ENCODE data around the gene AHRR. TPM values are rescaled to one million over a fixed set of nuclear protein-coding genes. Genes with fewer than 3 reads are reported as not detected.

Gene AHRR
- total and polyA plus RNA-seq, 3 donors from 2014 or later = 36.9 to 68.5 (median 43.4) TPM

DNA sequence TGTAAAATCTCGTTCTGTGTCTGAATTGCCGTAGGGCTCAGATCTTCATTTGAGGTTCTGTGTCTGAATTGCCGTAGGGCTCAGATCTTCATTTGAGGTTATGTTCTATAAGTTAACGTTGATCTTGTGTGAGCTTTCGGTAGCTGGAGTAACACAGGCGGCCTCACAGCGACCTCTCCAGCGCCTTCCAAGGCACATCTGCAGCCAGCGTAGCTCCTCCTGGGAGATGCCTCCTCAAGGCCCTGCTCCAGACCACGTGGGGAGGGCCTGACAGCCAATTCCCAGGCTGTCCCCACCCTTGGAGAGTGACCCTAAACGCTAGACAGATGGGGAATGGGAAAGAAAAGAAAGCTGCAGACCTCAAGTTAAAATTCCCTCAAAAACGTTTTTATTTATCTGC is 8.7 kb upstream of the AHRR start:
- 59 to 61% methylated on average over 12 of the region's 12 CpGs for WGBS, 2 donors
- Histone ChIP-seq H3K27me3 (no peaks in the 10 kb centered on the region), H3K27ac (no peak overlapping the region), H3K4me1 (peaks cover 6% of the 10 kb centered on the region), H3K4me3 (no peak overlapping the region), H3K9me3 (no peaks in the 10 kb centered on the region), H3K36me3 (ENCODE audit: low read depth, missing control alignments) (no peaks in the 10 kb centered on the region)
- DNase-seq = peak; percentile 57
- no peak for TF ChIP-seq CTCF (IDR thresholded peaks at IDR 0.05)
- TF ChIP-seq POLR2A (IDR thresholded peaks at IDR 0.05) = no peak
- intact Hi-C loops (cut with DNase I; ENCODE audit: low total_unique reads) = no loop called here

- intact Hi-C loops (cut with DNase I; ENCODE audit: low total_unique reads) = no loop called here
- no peaks in the 10 kb centered on the region for H3K36me3 ChIP-seq (ENCODE audit: low read depth, missing control alignments)
- no peak overlapping the region for H3K4me3 ChIP-seq
- no peak for DNase-seq
- no peaks in the 10 kb centered on the region for H3K9me3 ChIP-seq
- peaks cover 1% of the 10 kb centered on the region for H3K4me1 ChIP-seq
- 76 to 79% methylated on average over 7 of the region's 7 CpGs for WGBS, 2 donors
- H3K27me3 ChIP-seq = no peaks in the 10 kb centered on the region
- no peak overlapping the region for H3K27ac ChIP-seq
- TF ChIP-seq CTCF (IDR thresholded peaks at IDR 0.05) (no peak), POLR2A (IDR thresholded peaks at IDR 0.05) (no peak)
Observed at GRCh38 chr5:313265-313664, 8.2 kb upstream of the AHRR start.

- H3K4me3 ChIP-seq = no peak overlapping the region
- H3K36me3 ChIP-seq (ENCODE audit: low read depth, missing control alignments) = no peaks in the 10 kb centered on the region
- DNase-seq = no peak
- no peak overlapping the region for H3K27ac ChIP-seq
- WGBS, 2 donors = 87% methylated on average over 9 to 17 of the region's 17 CpGs
- intact Hi-C loops (cut with DNase I; ENCODE audit: low total_unique reads) = no loop called here
- H3K9me3 ChIP-seq = no peaks in the 10 kb centered on the region
- no peaks in the 10 kb centered on the region for H3K27me3 ChIP-seq
- no peak for TF ChIP-seq POLR2A (IDR thresholded peaks at IDR 0.05)
- TF ChIP-seq CTCF (IDR thresholded peaks at IDR 0.05) = no peak
- no peaks in the 10 kb centered on the region for H3K4me1 ChIP-seq
Observed at GRCh38 chr5:313806-314376, 7.6 kb upstream of the AHRR start.

DNA sequence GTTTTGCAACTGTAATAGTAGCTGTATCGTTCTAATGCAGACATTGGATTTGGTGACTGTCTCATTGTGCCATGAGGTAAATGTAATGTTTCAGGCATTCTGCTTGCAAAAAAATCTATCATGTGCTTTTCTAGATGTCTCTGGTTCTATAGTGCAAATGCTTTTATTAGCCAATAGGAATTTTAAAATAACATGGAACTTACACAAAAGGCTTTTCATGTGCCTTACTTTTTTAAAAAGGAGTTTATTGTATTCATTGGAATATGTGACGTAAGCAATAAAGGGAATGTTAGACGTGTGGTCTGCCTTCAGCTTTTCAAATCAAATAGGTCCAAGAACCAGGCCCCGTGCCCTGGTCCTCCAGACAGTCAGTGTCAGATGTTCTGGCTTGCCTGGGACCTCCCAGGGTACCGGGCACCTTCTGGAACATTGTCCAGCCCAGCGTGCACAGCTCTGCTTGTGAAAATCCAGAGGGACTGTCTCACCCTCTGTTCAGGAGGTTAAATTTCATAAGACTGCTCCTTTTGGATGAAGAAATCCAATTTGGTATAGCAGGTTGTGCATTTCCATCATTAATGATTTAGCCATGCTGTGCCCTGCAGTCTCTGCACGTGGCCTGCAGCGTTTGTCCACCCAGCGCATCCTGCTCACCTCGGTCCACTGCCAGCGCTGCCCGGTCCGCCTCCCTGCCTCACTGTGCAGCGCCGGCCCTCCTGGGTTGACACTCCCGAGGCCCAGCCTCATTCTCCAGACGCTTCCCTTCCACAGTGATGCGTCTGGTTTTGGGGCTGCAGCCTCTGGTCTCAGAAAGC is 6.6 kb upstream of the AHRR start:
- no peaks in the 10 kb centered on the region for H3K36me3 ChIP-seq (ENCODE audit: low read depth, missing control alignments)
- no peak for DNase-seq
- no peak overlapping the region for H3K27ac ChIP-seq
- H3K4me3 ChIP-seq = no peak overlapping the region
- 89 to 94% methylated on average over 18 of the region's 18 CpGs for WGBS, 2 donors
- intact Hi-C loops (cut with DNase I; ENCODE audit: low total_unique reads) = no loop called here
- no peaks in the 10 kb centered on the region for H3K9me3 ChIP-seq
- H3K4me1 ChIP-seq = no peaks in the 10 kb centered on the region
- H3K27me3 ChIP-seq = no peaks in the 10 kb centered on the region
- TF ChIP-seq CTCF (IDR thresholded peaks at IDR 0.05) = no peak
- TF ChIP-seq POLR2A (IDR thresholded peaks at IDR 0.05) = no peak
